Measurements from ENCODE around the gene PTPRT.

The PTPRT gene

GRCh38 chr20:42613076-42613475, 576.6 kb downstream of the PTPRT start:
- no peak for DNase-seq (ENCODE audit: low read depth in 2 of 2)

GRCh38 chr20:42611889-42612837, 577.5 kb downstream of the PTPRT start:
- no peak for DNase-seq (ENCODE audit: low read depth in 2 of 2)

DNA sequence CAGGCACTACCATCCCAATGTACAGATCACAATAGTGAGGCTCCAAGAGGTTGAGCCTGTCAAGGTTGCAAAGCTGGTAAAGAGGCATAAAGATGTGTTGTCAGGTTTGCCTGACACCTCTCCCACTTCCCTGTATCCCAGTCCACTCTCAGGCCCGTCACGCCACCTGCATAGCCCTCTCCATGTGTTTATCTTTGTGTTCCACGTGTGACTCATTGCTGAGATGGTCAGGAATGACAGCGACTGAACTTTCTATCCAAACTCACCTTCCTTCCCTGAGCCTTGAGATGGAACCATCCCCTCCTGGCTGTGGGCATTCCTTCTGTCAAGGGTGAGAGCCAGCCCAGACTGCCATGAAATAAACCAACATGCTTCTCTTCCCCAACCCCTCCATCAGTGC, 578.3 kb downstream of the PTPRT start:
- DNase-seq (ENCODE audit: low read depth in 2 of 2), result no peak

GRCh38 chr20:42610070-42610469, 579.6 kb downstream of the PTPRT start:
- DNase-seq (ENCODE audit: low read depth in 2 of 2), result no peak

DNA sequence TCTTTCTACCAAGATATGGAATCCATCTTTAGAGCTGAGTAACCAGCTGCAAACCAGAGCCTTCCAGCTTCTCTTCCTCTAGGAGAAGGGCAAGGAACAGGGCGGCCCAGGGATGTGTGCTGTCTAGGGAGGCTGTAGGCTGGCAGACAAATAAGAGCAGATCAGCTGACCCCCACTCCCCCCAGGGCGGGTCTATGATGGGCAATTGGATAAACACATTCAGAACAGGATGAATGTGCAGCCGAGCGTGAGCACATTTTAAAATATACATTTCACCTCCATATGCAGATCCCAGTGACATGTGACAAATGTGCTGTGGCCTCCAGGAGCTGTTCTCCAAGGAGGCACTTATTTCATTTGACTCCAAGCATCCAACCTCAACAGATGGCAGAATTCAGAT, 580.1 kb downstream of the PTPRT start:
- DNase-seq (ENCODE audit: low read depth in 2 of 2), result no peak

- DNase-seq (ENCODE audit: low read depth in 2 of 2), result no peak
These were observed 584.4 kb downstream of the PTPRT start for GRCh38 chr20:42604998-42605956.

- DNase-seq (ENCODE audit: low read depth in 2 of 2), result no peak
These were observed 586.1 kb downstream of the PTPRT start for GRCh38 chr20:42603655-42604054.

DNA sequence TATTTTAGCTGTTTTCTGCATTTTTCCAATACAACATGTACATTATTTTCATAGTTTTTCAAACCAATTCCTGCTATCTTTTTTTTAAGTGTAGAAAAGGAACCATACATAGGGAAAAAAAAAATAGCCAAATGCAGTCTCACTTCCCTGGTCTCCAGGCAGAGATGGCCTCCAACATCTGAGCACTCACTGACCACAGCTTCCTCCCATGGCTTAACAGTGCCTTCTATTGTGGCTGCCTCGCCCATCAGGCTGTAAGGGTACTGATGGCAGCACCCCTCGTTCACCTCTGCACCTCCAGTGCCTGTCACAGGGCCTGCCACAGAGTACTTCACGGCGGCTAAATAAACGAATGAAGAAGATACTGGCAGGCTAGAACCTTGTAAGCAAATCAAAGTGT, 591.1 kb downstream of the PTPRT start:
- DNase-seq (ENCODE audit: low read depth in 2 of 2), result no peak

DNA sequence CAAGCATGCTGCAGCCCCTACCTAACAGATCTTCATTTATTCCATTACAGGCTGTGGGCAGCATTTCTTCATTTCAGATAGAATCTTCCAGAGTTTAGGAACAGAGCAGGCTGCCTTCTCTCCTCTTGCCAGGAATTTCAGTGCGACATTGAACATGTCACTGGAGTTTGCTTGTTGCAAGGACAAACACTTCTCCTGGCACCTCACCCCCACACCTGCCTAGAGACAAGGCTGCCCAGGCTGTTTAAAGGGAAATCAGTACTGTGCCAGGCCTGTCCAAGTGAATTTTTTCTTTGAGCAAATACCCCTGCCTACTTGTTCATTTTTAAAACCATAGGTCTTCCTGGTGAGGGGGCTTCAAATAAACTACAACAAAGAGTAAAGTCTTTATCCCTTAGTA, 594.1 kb downstream of the PTPRT start:
- no peak for DNase-seq (ENCODE audit: low read depth in 2 of 2)

DNA sequence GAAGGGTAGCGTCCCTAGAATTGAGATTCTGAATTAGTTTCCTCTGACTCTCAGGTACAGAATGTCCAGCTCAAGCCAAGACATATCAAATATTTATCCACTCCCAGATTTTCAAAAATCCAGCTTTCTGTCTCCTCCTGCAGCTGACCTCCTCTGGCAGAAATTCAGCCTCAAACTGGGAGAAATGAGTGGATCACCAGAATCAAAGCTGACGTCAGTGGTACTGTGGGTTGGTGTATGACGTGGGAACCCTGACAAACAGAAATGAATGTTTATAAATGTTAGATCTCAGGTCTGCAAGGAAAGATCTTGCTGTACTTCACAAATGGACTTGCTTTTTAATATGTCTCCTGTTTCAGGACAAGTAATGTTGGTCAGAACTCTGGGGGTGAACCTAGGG, 595.0 kb downstream of the PTPRT start:
- no peak for DNase-seq (ENCODE audit: low read depth in 2 of 2)

DNA sequence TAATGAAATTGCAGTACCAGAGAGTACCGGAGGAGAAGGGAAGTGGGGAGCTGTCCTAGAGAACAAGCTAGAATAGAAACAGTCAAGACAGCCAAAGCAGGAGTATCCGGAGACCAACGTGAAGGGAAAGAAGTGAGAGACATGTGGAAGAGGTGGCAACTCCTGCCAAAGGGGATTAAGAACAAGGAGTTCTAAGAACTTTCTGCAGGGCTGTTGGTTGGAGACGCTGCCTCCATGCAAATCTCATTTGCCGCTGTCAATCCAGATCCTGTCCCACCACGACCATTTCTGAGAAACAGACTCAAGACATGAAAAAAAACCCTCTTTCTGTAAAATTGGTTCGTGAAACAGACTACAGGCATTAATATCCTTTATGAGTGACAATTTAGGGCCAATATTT, 595.7 kb downstream of the PTPRT start:
- no peak for DNase-seq (ENCODE audit: low read depth in 2 of 2)

GRCh38 chr20:42589976-42590639, 599.6 kb downstream of the PTPRT start:
- DNase-seq (ENCODE audit: low read depth in 2 of 2), result no peak

- DNase-seq (ENCODE audit: low read depth in 2 of 2), result no peak
These were observed 600.9 kb downstream of the PTPRT start for GRCh38 chr20:42588847-42589246.

GRCh38 chr20:42587427-42587826, 602.3 kb downstream of the PTPRT start:
- no peak for DNase-seq (ENCODE audit: low read depth in 2 of 2)

DNA sequence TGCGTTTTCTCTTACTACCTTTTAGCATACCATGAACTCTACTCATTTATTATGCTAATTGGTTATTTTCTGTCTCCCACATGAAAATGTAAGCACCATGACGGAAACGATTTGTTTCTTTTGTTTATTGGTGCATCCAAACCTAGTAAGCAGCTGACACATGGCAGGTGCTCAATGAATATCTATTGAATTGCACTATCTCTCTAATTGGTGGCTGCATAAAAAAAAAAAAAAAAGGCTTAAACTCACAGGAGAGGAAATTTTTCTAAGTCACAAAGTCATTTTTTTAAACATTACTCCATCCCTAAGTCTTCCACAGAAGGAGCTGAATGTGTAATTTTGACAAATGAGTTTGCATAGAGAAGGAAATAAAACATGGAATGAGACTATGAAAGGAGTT, 608.4 kb downstream of the PTPRT start:
- DNase-seq (ENCODE audit: low read depth in 2 of 2), result no peak

DNA sequence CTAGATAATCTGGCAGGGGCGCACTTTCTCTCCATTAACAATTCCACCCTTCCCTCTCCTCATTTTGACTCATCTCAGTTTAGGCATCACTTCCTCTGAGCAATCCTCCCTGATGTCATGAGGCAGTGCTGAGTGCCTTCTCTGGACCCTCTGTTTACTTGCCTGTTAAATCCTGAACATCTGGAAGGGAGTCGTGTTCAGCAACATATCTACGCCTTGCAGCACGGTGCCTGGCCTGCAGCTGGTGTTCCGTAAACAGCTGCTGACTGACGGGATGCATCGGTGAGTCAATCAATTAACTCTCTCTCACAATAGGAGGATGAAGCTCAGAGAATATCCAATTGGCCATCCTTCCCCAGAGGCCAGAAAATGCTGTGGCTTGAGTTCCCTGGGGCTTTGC, 613.5 kb downstream of the PTPRT start:
- DNase-seq (ENCODE audit: low read depth in 2 of 2), result no peak

DNA sequence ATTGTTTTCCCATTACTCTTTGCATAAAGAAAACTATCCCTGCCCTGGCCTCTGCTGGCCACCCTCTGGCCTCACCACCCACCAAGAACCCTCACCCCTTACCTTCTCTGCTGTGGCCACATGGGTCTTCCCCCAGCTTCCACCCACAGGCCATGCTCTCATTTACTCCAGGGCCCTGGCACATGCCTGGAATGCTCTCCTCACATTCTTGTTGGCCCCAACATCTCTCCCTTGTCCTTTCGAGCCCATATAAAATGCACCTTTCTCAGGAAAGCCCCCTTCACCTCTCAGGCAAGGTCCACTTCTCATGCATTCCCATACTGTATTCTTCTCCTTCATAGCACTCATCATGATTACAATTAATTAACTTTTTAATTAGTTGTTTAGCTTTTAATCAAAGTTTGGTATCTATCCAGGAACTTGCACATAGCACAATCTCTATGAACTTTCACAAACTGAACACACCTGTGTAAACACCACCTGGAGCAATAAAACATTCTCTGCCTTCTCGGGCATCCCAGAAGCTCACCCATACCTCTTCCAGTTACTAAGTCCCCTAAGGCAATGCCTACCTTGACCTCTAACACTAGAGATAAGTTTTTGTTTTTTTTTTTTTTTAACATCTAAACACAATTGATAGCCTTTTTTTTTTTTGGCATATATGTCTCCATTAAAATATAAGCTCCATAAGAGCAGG, 617.2 kb downstream of the PTPRT start:
- no peak for DNase-seq (ENCODE audit: low read depth in 2 of 2)

DNA sequence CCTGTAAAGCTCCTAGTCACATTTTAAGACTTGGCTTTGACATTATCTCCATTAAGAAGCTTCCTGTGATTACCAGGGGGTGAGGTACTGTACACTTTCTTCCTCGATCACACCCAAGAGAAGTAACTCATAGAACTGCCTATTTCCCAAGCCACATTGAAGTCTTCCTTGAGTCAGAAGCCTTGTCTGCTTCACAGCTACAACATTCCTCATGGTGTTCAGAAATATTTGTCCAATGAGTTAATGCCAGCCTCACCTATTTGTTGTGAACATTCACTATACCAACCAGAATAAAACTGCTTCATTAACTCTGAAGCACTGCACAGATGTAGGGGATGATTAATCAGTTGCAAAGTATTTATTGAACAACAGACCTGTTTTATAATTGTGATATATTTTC, 622.3 kb downstream of the PTPRT start:
- no peak for DNase-seq (ENCODE audit: low read depth in 2 of 2)

DNA sequence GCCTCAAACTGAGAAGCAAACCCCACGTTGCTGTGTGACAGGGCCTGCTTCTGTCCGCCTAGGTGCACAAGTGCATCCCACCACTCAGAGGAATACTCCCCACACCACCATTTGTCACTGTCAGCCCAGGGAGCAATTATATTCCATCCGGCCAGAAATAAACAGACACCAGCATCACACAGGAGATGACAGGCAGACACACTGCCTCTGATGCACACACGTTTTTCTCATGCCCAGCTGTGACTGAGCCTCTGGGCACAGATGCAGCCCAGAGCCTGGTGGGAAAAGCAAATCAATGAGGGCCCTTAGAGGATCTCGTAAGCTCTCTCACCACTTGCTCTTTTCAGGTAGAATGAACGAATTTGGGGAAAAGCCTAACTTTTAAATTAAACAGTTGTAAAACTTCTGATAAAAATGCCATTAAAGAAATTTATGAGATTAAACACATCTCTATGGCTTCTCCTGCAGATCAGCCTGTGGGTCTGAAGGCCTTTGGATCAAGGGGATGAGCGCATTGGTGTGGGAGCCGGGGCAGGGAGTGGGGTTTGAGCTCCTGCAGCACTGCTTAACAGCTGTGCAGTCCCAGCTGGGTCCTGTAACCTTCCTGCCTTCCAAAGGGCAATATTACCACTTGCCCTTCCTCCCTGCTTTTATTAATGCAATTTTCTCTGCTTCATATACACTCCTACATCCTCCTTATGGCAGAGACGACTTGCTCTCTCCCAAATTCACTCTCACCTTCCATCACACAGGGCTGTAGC, 624.3 kb downstream of the PTPRT start:
- DNase-seq (ENCODE audit: low read depth in 2 of 2), result no peak

GRCh38 chr20:42559665-42560064, 630.0 kb downstream of the PTPRT start:
- DNase-seq (ENCODE audit: low read depth in 2 of 2), result no peak

DNA sequence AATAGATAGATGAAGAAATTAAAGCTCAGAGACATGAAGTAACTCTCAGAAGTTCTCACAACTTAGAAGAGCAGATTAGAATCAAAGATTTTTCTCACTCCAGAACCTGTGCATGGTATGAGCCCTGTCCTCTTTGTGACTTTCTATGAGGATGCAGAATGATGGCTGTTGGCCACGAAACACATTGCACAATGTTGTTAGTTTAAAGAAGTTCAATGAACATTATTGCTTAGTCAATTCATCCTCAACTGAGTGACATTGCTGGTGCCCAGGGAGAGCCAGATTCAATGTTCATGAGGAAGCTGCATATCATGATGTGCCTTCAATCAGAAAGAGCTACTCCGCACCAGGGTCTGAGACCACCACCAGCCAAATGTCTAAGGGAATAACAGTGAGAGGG, 633.1 kb downstream of the PTPRT start:
- no peak for DNase-seq (ENCODE audit: low read depth in 2 of 2)
